Neuron (in vitro differentiated cells): ENCODE data around the gene TNNI2.
"Not testable (repeated sequence)": the region's sequence is repeated elsewhere in the genome, so short reads cannot be mapped to it uniquely, and the experiment has no call there.

ENCODE experiments used
- H2AFZ ChIP-seq: one replicate; pipeline ENCODE4 v1.6.1; 2013; ENCODE audit warnings: low read depth, mild to moderate bottlenecking, inconsistent platforms, low read length, moderate library complexity
- H3K27me3 ChIP-seq: one replicate; pipeline ENCODE4 v1.6.1; 2013; ENCODE audit warnings: low read length; ENCODE audit not compliant: insufficient read depth
- H3K36me3 ChIP-seq: one replicate; pipeline ENCODE4 v1.6.1; 2013; ENCODE audit warnings: low read length; ENCODE audit not compliant: insufficient read depth
- H3K4me1 ChIP-seq: one replicate; pipeline ENCODE4 v1.6.1; 2013; ENCODE audit warnings: low read length; ENCODE audit not compliant: insufficient read depth
- H3K4me3 ChIP-seq: 2 replicates; pipeline ENCODE4 v1.5.1; 2013; ENCODE audit warnings: mild to moderate bottlenecking, low read length, moderate library complexity
- H3K9me3 ChIP-seq: one replicate; pipeline ENCODE4 v1.6.1; 2013; ENCODE audit warnings: low read length

TNNI2 gene

DNA sequence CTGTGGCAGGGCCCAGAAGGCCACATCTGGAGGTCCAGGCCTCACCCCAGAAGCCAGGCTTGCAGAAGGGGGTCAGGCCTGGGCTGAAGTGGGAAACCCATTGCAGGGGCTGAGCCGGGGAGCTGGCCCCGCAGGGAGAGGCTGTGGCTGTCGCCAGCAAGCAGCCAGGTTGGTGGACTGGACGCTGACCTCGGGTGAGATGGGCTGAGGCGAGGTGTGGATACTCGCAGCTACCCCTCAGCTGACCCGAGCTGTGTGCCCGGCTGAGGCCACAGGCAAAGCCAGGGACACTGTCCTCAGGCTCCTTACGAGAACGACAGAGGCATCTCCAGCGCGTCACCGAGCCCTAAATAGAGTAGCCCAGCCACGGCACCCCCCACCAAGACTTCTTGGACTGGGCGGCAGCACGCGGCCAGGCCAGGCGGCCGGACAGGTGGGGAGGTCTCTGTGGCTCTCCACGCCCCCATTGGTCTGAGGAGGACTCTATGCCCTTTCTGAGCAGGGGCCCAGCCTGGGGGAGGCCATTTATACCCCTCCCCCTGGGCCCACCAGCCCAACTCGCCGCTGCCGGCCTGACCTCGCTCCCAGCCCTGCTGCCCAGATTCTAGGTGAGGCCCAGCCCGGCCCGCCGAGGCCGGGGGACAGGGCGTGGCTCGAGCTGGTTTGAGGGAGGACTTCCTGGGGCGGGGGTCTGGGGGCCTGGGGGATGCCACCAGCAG lies at the start of gene TNNI2:
Gene TNNI2, plus strand, starts transcription at position 556 of the 719 bp plus-strand sequence. CDS start 716 bp downstream, outside the sequence.
- H3K27me3 ChIP-seq, result peaks cover 53% of the 10 kb centered on the region
- H2AFZ ChIP-seq, result no peak within 1 kb of the TSS
- no peaks in the 10 kb centered on the region for H3K4me1 ChIP-seq
- no peaks in the 10 kb centered on the region for H3K9me3 ChIP-seq
- H3K36me3 ChIP-seq, result no peaks in the 10 kb centered on the region
- no peak within 1 kb of the TSS for H3K4me3 ChIP-seq

DNA sequence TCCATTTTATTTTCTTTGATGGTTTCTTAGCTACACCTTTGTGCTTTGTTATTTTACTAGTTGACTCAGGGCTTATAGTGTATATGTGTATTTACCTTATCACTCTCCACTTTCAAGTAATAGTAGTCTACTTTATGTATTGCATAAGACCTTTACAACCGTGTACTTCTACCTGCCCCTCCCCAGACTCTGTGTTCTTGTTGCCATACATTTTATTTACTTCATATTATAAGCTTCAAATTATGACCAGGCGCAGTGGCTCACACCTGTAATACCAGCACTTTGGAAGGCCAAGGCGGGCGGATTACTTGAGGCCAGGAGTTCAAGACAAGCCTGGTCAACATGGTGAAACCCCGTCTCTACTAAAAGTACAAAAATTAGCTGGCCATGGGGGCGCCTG lies 46.9 kb upstream of the TNNI2 start:
- Histone ChIP-seq H3K9me3 (no peaks in the 10 kb centered on the region), H3K36me3 (no peaks in the 10 kb centered on the region), H3K27me3 (peaks cover 9% of the 10 kb centered on the region), H3K4me3 (no peak overlapping the region), H3K4me1 (no peaks in the 10 kb centered on the region), H2AFZ (no peak overlapping the region)

DNA sequence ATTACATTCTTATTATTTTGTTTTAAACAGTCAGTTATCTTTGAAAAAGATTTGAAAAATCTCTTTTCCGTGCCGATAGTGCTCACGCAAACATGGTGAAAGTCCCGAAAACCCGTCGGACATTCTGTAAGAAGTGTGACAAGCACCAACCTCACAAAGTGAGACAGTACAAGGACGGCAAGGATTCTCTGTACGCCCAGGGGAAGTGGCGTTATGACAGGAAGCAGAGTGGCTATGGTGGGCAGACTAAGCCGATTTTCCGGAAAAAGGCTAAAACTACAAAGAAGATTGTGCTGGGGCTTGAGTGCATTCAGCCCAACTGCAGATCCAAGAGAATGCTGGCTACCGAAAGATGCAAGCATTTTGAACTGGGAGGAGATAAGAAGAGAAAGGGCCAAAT lies 46.3 kb upstream of the TNNI2 start:
- Histone ChIP-seq H3K4me1 (no peaks in the 10 kb centered on the region), H3K4me3 (no peak overlapping the region), H3K36me3 (no peaks in the 10 kb centered on the region), H3K9me3 (no peaks in the 10 kb centered on the region), H3K27me3 (peaks cover 9% of the 10 kb centered on the region), H2AFZ (no peak overlapping the region)

DNA sequence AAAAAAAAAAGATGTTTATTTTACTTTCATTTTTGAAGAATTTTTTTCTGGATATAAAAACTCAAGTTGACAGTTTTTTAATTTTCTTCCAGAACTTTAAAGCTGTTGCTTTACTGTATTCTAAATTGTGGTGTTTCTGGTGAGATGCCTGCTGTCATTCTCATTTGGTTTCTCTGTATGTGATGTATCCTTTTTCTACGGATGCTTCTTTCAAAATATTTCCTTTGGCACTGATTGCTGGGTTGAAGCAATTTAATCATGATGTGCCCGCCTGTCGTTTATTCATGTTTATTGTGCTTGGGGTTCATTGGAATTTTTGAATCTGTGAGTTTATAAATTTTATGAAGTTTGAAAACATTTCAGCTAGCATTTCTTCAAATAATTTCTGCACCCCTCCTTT lies 45.7 kb upstream of the TNNI2 start:
- Histone ChIP-seq H3K9me3 (no peaks in the 10 kb centered on the region), H3K4me1 (no peaks in the 10 kb centered on the region), H3K4me3 (no peak overlapping the region), H3K36me3 (no peaks in the 10 kb centered on the region), H3K27me3 (peaks cover 12% of the 10 kb centered on the region), H2AFZ (no peak overlapping the region)

DNA sequence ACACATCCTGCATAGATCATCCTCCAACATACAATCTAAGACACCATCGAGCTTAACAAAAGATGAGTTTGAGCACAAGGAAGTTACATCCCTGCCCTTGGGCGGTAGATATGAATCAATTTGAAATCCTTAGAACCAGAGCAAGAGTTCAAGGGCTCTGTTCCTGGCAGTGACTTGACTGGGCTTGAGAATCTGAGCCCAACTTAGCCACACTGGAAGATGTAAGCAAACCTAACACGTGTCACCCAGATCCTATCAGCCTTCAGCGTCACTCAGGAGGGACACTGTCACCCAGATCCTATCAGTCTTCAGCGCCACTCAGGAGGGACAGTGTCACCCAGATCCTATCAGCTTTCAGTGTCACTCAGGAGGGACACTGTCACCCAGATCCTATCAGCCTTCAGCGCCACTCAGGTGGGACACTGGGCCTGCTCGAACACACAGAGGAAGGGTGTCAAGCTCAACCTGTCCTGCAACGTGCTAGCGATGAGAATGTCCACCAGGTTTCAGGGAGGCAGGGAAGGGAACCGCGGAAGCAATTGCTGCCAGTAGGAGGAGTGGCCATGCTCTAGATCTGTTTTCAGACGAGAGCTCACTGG lies 42.3 kb upstream of the TNNI2 start:
- no peak overlapping the region for H2AFZ ChIP-seq
- no peaks in the 10 kb centered on the region for H3K36me3 ChIP-seq
- H3K4me1 ChIP-seq, result no peaks in the 10 kb centered on the region
- H3K27me3 ChIP-seq, result peaks cover 13% of the 10 kb centered on the region
- H3K9me3 ChIP-seq, result no peaks in the 10 kb centered on the region
- H3K4me3 ChIP-seq, result no peak overlapping the region

DNA sequence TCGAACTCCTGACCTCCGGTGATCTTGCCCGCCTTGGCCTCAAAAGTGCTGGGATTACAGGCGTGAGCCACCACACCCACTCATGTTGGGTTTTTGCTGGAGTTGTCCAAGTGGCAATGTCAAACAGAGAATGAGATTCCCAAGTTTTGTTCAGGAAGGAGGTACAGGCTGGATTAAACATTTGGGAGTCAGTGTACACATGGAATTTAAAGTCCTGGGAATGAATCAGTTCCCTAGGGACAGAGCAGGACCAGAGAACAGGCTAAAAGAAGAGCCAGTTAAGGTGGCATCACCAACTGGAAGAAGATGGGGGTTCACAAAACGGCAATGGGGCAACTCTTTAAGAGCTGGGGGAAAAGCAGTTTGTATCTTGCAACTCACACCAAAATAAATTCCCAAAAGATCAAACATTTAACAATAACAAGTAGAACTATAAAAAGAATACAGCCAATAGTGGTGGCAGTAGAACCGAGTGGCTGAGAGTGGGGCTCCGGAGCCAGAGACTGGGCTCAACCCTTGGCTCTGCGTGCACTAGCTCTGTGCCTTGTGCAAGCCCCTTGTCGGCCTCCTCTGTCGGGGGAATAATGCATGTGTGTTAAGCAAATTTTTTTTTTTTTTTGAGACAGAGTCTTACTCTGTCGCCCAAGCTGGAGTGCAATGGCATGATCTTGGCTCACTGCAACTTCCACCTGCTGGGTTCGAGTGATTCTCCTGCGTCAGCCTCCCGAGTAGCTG lies 41.2 kb upstream of the TNNI2 start:
- Histone ChIP-seq H3K4me3 (no peak overlapping the region), H2AFZ (no peak overlapping the region), H3K4me1 (no peaks in the 10 kb centered on the region), H3K9me3 (no peaks in the 10 kb centered on the region), H3K36me3 (no peaks in the 10 kb centered on the region), H3K27me3 (peaks cover 13% of the 10 kb centered on the region)

DNA sequence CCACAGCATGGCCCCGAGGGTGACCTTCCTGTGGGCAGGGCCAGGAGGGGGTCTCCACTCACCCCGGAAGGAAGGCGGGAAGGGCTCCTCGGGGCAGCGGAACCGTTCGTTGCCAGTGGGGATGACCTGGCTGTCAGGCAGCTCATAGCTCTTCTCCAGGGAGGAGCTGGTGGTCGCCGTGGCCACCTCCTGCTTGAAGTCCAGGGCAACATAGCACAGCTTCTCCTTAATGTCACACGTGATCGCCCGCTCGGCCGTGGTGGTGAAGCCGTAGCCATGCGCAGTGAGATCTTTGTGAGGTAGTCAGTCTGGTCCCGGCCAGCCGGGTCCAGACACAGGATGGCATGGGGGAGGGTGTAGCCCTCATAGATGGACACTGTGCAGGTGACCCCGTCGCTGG lies 35.5 kb upstream of the TNNI2 start:
- Histone ChIP-seq H3K36me3 (no peaks in the 10 kb centered on the region), H3K27me3 (peaks cover 11% of the 10 kb centered on the region), H2AFZ (no peak overlapping the region), H3K4me1 (no peaks in the 10 kb centered on the region), H3K9me3 (no peaks in the 10 kb centered on the region), H3K4me3 (no peak overlapping the region)

DNA sequence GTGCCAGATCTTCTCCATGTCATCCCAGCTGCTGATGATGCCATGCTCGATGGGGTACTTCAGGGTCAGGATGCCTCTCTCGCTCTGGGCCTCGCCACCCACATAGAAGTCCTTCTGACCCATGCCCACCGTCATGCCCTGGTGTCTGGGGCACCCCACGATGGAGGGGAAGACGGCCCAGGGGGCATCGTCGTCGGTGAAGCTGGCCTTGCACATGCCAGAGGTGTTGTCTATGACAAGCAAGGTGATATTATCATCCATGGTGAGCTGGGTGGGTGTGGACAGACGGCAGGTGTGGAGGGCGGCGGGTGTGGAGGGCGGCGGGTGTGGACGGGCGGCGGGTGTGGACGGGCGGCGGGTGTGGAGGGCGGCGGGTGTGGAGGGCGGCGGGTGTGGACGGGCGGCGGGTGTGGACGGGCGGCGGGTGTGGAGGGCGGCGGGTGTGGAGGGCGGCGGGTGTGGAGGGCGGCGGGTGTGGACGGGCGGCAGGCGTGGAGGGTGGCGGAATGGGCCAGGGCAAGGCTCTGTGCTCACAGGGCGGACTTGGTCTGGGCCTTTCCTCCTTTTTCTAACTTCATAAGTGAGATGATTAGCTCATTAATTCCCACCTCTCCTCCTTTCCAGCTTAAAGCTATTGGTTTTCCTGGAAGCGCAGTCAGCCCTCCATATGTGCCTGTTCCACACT lies 34.8 kb upstream of the TNNI2 start:
- H3K36me3 ChIP-seq, H2AFZ ChIP-seq, H3K4me1 ChIP-seq, H3K27me3 ChIP-seq, H3K9me3 ChIP-seq, H3K4me3 ChIP-seq: not testable (repeated sequence)

DNA sequence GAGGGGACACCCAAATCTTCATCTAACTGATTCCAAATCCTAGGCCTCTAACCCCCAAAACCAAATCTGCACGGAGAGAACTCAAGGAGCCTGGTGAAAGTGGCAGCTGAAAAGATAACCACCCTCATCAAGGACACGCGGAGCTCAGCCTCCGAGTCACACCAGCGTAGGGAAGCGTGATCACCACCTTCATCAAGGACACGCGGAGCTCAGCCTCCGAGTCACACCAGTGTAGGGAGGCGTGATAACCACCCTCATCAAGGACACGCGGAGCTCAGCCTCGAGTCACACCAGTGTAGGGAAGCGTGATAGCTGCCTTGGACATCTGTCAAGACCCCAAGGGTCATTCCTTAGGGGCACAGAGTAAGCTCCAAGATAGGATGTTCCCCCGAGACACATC lies 33.3 kb upstream of the TNNI2 start:
- H3K27me3 ChIP-seq, result peaks cover 6% of the 10 kb centered on the region
- H2AFZ ChIP-seq, result no peak overlapping the region
- no peak overlapping the region for H3K4me3 ChIP-seq
- H3K36me3 ChIP-seq, result no peaks in the 10 kb centered on the region
- no peaks in the 10 kb centered on the region for H3K4me1 ChIP-seq
- H3K9me3 ChIP-seq, result no peaks in the 10 kb centered on the region

DNA sequence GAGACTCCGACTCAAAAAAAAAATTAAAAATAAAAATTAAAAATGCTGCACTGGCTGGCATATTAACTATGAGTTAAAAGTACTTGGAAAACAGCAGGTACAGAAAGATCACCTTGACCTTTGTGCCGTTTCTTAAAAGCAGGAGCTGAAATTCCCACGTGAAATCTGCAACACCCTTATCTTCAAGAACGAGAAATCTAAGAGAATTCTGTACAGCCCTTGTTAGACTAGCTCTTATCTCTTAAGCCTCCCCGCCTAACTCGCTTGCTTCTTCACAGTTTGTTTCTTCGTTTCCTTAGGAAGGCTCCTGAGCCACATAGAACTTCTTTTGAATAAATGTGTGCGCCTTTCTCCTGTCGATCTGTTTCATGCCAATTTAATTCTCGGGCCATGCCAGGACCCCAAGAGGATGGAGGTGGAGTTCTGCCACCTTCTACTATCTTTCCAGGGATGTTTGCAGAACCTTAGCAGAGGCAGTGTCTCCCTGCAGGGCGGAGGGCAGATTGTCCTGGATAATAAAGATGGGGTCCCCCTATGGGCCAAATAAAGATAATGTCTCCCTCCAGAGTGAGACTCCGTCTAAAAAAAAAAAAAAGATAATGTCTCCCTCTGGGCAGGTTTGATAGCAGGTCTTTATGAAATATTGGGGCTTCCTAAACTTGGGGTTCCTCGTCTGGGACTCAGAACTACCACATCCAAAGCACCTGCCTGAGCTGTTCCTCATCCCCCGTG lies 31.4 kb upstream of the TNNI2 start:
- H3K9me3 ChIP-seq, result no peaks in the 10 kb centered on the region
- H3K36me3 ChIP-seq, result no peaks in the 10 kb centered on the region
- H3K27me3 ChIP-seq, result peaks cover 6% of the 10 kb centered on the region
- H3K4me1 ChIP-seq, result no peaks in the 10 kb centered on the region
- H3K4me3 ChIP-seq, result no peak overlapping the region
- no peak overlapping the region for H2AFZ ChIP-seq

DNA sequence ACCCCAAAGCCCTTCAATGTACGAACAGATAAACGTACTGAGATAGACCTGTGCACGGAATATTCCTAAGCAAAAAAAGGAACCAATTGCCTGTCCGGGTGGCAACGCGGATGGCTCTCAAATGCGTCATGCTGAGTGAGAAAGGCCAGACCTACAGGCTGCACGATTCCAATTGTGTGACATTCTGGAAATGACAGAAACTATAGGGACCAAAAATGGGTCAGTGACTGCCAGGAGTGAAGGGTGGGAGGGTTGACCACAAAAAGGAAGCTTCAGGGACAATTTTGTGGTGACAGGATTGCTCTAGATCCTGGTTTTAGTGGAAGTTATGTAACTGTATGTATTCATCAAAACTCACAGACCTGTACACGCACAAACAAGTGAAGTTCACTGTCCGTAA lies 28.0 kb upstream of the TNNI2 start:
- no peaks in the 10 kb centered on the region for H3K9me3 ChIP-seq
- no peak overlapping the region for H3K4me3 ChIP-seq

DNA sequence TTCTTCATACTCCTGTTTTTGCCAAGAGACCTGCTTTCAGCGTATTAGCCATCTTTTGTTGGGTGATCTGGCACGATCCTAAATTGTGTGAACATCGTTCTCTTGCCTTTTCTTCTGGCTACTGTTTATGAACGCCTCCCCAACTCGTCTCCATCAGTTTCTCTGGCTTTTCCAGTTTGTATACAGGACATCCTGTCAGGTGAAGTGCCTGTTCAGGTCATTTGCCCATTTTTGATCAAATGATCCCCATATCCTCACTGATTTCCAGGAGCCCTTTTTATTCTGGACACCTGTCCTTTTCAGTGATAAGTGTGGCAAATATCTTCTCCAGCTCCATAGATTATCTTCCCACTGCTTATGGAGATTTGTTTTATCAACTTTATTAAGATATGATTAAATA lies 26.5 kb upstream of the TNNI2 start:
- no peak overlapping the region for H2AFZ ChIP-seq
- H3K4me1 ChIP-seq, result no peaks in the 10 kb centered on the region
- no peaks in the 10 kb centered on the region for H3K36me3 ChIP-seq
- no peaks in the 10 kb centered on the region for H3K9me3 ChIP-seq
- peaks cover 2% of the 10 kb centered on the region for H3K27me3 ChIP-seq
- H3K4me3 ChIP-seq, result no peak overlapping the region

More for the DNA sequence above, 28.0 kb upstream of the TNNI2 start:
- Histone ChIP-seq H3K36me3 (no peaks in the 10 kb centered on the region), H3K27me3 (peaks cover 3% of the 10 kb centered on the region), H2AFZ (no peak overlapping the region), H3K4me1 (no peaks in the 10 kb centered on the region)
